Measurements from ENCODE around the gene ZNF235.

The ZNF235 gene

DNA sequence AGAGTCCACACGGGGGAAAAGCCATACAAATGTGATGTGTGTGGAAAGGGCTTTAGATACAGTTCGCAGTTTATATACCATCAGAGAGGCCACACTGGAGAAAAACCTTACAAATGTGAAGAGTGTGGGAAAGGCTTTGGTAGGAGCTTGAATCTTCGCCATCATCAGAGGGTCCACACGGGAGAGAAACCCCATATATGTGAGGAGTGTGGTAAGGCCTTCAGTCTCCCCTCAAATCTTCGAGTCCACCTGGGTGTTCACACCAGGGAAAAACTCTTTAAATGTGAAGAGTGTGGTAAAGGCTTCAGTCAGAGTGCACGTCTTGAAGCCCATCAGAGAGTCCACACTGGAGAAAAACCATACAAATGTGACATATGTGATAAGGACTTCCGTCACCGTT lies 68.4 kb downstream of the ZNF235 start:
- H3K4me3 ChIP-seq (ENCODE audit: low read depth, low read length): no peak overlapping the region
- in situ Hi-C loops (cut with HindIII; ENCODE audit: low sequenced_read_pairs): no loop called here
- DNase-seq (ENCODE audit: low read depth): no peak
- TF ChIP-seq CTCF (IDR thresholded peaks at IDR 0.05; ENCODE audit: low read depth, low read length, missing control alignments): no peak

Measured in astrocyte of the cerebellum (primary cell).